Chondrocyte (in vitro differentiated cells): Measurements from ENCODE around the gene GPD2. TPM values are rescaled to one million over a fixed set of nuclear protein-coding genes. Genes with fewer than 3 reads are reported as not detected.

Experiments
- DNase-seq: peaks from one replicate; pipeline ENCODE4 v3.0.0; 2021; ENCODE audit warnings: mixed read lengths, low spot score
- H3K27ac Mint-ChIP-seq: one replicate; pipeline ENCODE4 v1.8.0; 2021; ENCODE audit warnings: mild to moderate bottlenecking, moderate library complexity, mixed read lengths; ENCODE audit not compliant: unreplicated experiment
- H3K27me3 Mint-ChIP-seq: 2 replicates; pipeline ENCODE4 v1.8.0; 2021; ENCODE audit warnings: low read depth, mixed read lengths
- H3K36me3 Mint-ChIP-seq: 2 replicates; pipeline ENCODE4 v1.8.0; 2021; ENCODE audit warnings: low read depth, mixed read lengths
- H3K4me1 Mint-ChIP-seq: 2 replicates; pipeline ENCODE4 v1.8.0; 2021; ENCODE audit warnings: low read depth, mild to moderate bottlenecking, mixed read lengths
- H3K4me3 Mint-ChIP-seq: one replicate; pipeline ENCODE4 v1.8.0; 2021; ENCODE audit warnings: mild to moderate bottlenecking, moderate library complexity, mixed read lengths; ENCODE audit not compliant: unreplicated experiment
- H3K9me3 Mint-ChIP-seq: 2 replicates; pipeline ENCODE4 v1.8.0; 2021; ENCODE audit warnings: low read depth, mixed read lengths
- CTCF ChIP-seq: fragments of 200-600 bp; sonication (generic); IDR thresholded peaks from 2 replicates; pipeline ENCODE4 v1.5.0; 2021; ENCODE audit warnings: antibody characterized with exemption, mild to moderate bottlenecking, moderate library complexity
- total RNA-seq: library from RNA; stranded (reverse); gene quantifications from 3 replicates; pipeline ENCODE4 v1.2.1, GENCODE V29; 2021

Gene GPD2
- total RNA-seq, 1 donor from 2014 or later, result 29.1 TPM

GRCh38 chr2:156532989-156533388 lies 96.8 kb downstream of the GPD2 start:
- TF ChIP-seq CTCF, result no peak
- DNase-seq, result no peak
- H3K36me3 Mint-ChIP-seq, result peaks cover 4% of the 10 kb centered on the region
- H3K27me3 Mint-ChIP-seq, result no peaks in the 10 kb centered on the region
- no peak overlapping the region for H3K4me3 Mint-ChIP-seq
- peaks cover 5% of the 10 kb centered on the region for H3K9me3 Mint-ChIP-seq
- no peak overlapping the region for H3K27ac Mint-ChIP-seq
- H3K4me1 Mint-ChIP-seq, result peaks cover 18% of the 10 kb centered on the region

- Mint-ChIP-seq H3K27me3 (no peaks in the 10 kb centered on the region), H3K27ac (peak overlapping the region; percentile 87), H3K4me1 (peaks cover 49% of the 10 kb centered on the region), H3K36me3 (peaks cover 4% of the 10 kb centered on the region), H3K4me3 (no peak overlapping the region), H3K9me3 (peaks cover 5% of the 10 kb centered on the region)
- no peak for DNase-seq
- TF ChIP-seq CTCF, result no peak
Measured at GRCh38 chr2:156536534-156536933, 100.4 kb downstream of the GPD2 start.

GRCh38 chr2:156537141-156537540 lies 101.0 kb downstream of the GPD2 start:
- no peaks in the 10 kb centered on the region for H3K27me3 Mint-ChIP-seq
- H3K27ac Mint-ChIP-seq, result peak overlapping the region; percentile 87
- DNase-seq, result no peak
- peaks cover 5% of the 10 kb centered on the region for H3K9me3 Mint-ChIP-seq
- TF ChIP-seq CTCF, result no peak
- H3K36me3 Mint-ChIP-seq, result peaks cover 4% of the 10 kb centered on the region
- H3K4me3 Mint-ChIP-seq, result peak overlapping the region; percentile 36
- H3K4me1 Mint-ChIP-seq, result peaks cover 55% of the 10 kb centered on the region

- Mint-ChIP-seq H3K36me3 (peaks cover 4% of the 10 kb centered on the region), H3K4me3 (no peak overlapping the region), H3K4me1 (peaks cover 57% of the 10 kb centered on the region), H3K27ac (peak overlapping the region; percentile 3), H3K9me3 (peaks cover 5% of the 10 kb centered on the region), H3K27me3 (no peaks in the 10 kb centered on the region)
- TF ChIP-seq CTCF, result no peak
- DNase-seq, result no peak
Measured at GRCh38 chr2:156538083-156538504, 101.9 kb downstream of the GPD2 start.

GRCh38 chr2:156539086-156539860 lies 103.1 kb downstream of the GPD2 start:
- no peak for TF ChIP-seq CTCF
- Mint-ChIP-seq H3K9me3 (peaks cover under 1% of the 10 kb centered on the region), H3K4me1 (peaks cover 57% of the 10 kb centered on the region), H3K4me3 (no peak overlapping the region), H3K27me3 (no peaks in the 10 kb centered on the region), H3K27ac (no peak overlapping the region), H3K36me3 (peaks cover under 1% of the 10 kb centered on the region)
- DNase-seq, result no peak
